HEK293T (cell line): ENCODE results near the gene COL4A6.

Source experiments
- ARNT ChIP-seq: fragments of 450-650 bp; IDR thresholded peaks from 2 replicates; pipeline ENCODE4 v1.6.1; 2017; ENCODE audit warnings: mild to moderate bottlenecking
- BHLHE40 ChIP-seq: fragments of 450-650 bp; IDR thresholded peaks from 2 replicates; pipeline ENCODE4 v1.6.1; 2016; ENCODE audit warnings: mild to moderate bottlenecking, moderate library complexity, borderline replicate concordance
- CTBP1 ChIP-seq: fragments of 450-650 bp; IDR thresholded peaks from 2 replicates; pipeline ENCODE4 v1.6.1; 2016; ENCODE audit warnings: borderline replicate concordance
- ELF4 ChIP-seq: fragments of 450-650 bp; IDR thresholded peaks from 2 replicates; pipeline ENCODE4 v1.6.1; 2017; ENCODE audit warnings: antibody characterized with exemption
- FOXA1 ChIP-seq: fragments of 450-650 bp; IDR thresholded peaks from 2 replicates; pipeline ENCODE4 v1.6.1; 2016; ENCODE audit warnings: mild to moderate bottlenecking
- FOXM1 ChIP-seq: fragments of 450-650 bp; IDR thresholded peaks from 2 replicates; pipeline ENCODE4 v1.6.1; 2017; ENCODE audit warnings: mild to moderate bottlenecking, borderline replicate concordance
- L3MBTL2 ChIP-seq: fragments of 450-650 bp; conservative IDR thresholded peaks from 2 replicates; pipeline ENCODE4 v1.6.1; 2016; ENCODE audit warnings: mild to moderate bottlenecking
- LEF1 ChIP-seq: fragments of 450-650 bp; IDR thresholded peaks from 2 replicates; pipeline ENCODE4 v1.6.1; 2017; ENCODE audit warnings: mild to moderate bottlenecking, borderline replicate concordance
- NFRKB ChIP-seq: fragments of 450-650 bp; IDR thresholded peaks from 2 replicates; pipeline ENCODE4 v1.6.1; 2016; ENCODE audit warnings: mild to moderate bottlenecking, moderate library complexity
- SP1 ChIP-seq: fragments of 450-650 bp; IDR thresholded peaks from 2 replicates; pipeline ENCODE4 v1.6.1; 2017
- SUZ12 ChIP-seq: fragments of 450-650 bp; IDR thresholded peaks from 2 replicates; pipeline ENCODE4 v1.6.1; 2016; ENCODE audit warnings: mild to moderate bottlenecking
- TARDBP ChIP-seq: fragments of 450-650 bp; IDR thresholded peaks from 2 replicates; pipeline ENCODE4 v1.6.1; 2016
- ZNF384 ChIP-seq: fragments of 450-650 bp; IDR thresholded peaks from 2 replicates; pipeline ENCODE4 v1.6.1; 2016
- TF ChIP-seq, protein P1 (sequence below): fragments of 450-650 bp; IDR thresholded peaks from 2 replicates; pipeline ENCODE4 v1.6.1; 2016

DNA sequence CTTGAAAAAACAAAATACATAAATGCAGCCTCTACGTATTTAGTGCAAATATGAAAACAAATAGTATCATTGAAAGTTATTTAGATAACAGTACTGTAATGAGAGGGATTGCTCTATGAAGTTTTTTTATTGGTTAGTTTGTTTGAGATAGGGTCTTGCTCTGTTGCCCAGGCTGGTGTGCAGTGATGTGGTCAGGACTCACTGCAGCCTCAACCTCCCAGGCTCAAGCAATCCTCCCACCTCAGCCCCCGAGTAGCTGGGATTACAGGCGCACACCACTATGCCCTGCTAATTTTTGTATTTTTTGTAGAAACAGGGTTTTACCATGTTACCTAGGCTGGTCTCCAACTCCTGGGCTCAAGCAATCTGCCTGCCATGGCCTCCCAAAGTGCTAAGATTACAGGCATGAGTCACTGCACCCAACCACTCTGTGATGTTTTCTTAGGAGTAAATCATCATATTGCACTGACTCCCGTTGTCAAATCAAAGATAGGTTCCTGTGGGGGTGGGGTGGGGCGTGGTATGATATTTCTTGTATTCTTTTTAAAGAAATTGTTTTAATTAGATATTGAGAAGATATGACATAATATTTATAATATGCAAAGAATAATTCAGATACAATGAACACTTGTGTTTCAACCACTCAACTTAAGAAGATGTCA is 270.9 kb downstream of the COL4A6 start:
- TF ChIP-seq TARDBP (no peak), ZNF384 (no peak), L3MBTL2 (no peak), ARNT (no peak), FOXM1 (no peak), NFRKB (no peak), FOXA1 (no peak), SP1 (no peak), SUZ12 (no peak), LEF1 (no peak), BHLHE40 (no peak), CTBP1 (no peak), ELF4 (no peak)
- TF ChIP-seq, protein P1, sequence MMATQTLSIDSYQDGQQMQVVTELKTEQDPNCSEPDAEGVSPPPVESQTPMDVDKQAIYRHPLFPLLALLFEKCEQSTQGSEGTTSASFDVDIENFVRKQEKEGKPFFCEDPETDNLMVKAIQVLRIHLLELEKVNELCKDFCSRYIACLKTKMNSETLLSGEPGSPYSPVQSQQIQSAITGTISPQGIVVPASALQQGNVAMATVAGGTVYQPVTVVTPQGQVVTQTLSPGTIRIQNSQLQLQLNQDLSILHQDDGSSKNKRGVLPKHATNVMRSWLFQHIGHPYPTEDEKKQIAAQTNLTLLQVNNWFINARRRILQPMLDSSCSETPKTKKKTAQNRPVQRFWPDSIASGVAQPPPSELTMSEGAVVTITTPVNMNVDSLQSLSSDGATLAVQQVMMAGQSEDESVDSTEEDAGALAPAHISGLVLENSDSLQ: peak; percentile 85
